WTC11 (cell line): Measurements from ENCODE around the gene KCNMA1.

ENCODE experiments used
- ATF1 ChIP-seq: sonication (generic); formaldehyde crosslinking; IDR thresholded peaks from 2 replicates; pipeline ENCODE4 v1.8.1; 2023; ENCODE audit warnings: mild to moderate bottlenecking, moderate library complexity, missing genetic modification reagents
- ELF4 ChIP-seq: sonication (generic); formaldehyde crosslinking; IDR thresholded peaks from 2 replicates; pipeline ENCODE4 v1.8.1; 2022; ENCODE audit warnings: low read depth, mild to moderate bottlenecking, moderate library complexity, missing genetic modification reagents
- ESRRA ChIP-seq: sonication (generic); formaldehyde crosslinking; IDR thresholded peaks from 2 replicates; pipeline ENCODE4 v1.8.1; 2022; ENCODE audit warnings: mild to moderate bottlenecking, missing genetic modification reagents, borderline replicate concordance
- FOXJ3 ChIP-seq: sonication (generic); formaldehyde crosslinking; IDR thresholded peaks from 2 replicates; pipeline ENCODE4 v1.9.0; 2021; ENCODE audit warnings: missing genetic modification reagents, mild to moderate bottlenecking, borderline replicate concordance
- MYBL2 ChIP-seq: sonication (generic); formaldehyde crosslinking; IDR thresholded peaks from 2 replicates; pipeline ENCODE4 v1.8.1; 2023; ENCODE audit warnings: mild to moderate bottlenecking, moderate library complexity, missing genetic modification reagents
- NFYB ChIP-seq: sonication (generic); formaldehyde crosslinking; conservative IDR thresholded peaks from 2 replicates; pipeline ENCODE4 v1.8.0; 2022; ENCODE audit warnings: low read depth, missing genetic modification reagents
- ZNF138 ChIP-seq: sonication (generic); formaldehyde crosslinking; conservative IDR thresholded peaks from 2 replicates; pipeline ENCODE4 v1.8.1; 2022; ENCODE audit warnings: mild to moderate bottlenecking, moderate library complexity, missing genetic modification reagents
- ZNF263 ChIP-seq: sonication (generic); formaldehyde crosslinking; IDR thresholded peaks from 2 replicates; pipeline ENCODE4 v1.8.1; 2022; ENCODE audit warnings: low read depth, mild to moderate bottlenecking, moderate library complexity, missing genetic modification reagents
- TF ChIP-seq, protein P1 (sequence below): fragments of 200-600 bp; IDR thresholded peaks from 2 replicates; pipeline ENCODE4 v1.8.0; 2022; ENCODE audit warnings: antibody characterized with exemption
- TF ChIP-seq, protein P2 (sequence below): sonication (generic); formaldehyde crosslinking; IDR thresholded peaks from 2 replicates; pipeline ENCODE4 v1.8.1; 2023; ENCODE audit warnings: mild to moderate bottlenecking, missing genetic modification reagents, moderate library complexity
- TF ChIP-seq, protein P3 (sequence below): sonication (generic); formaldehyde crosslinking; conservative IDR thresholded peaks from 2 replicates; pipeline ENCODE4 v1.8.1; 2022; ENCODE audit warnings: mild to moderate bottlenecking, missing genetic modification reagents
- TF ChIP-seq, protein P4 (sequence below): sonication (generic); formaldehyde crosslinking; IDR thresholded peaks from 2 replicates; pipeline ENCODE4 v1.8.0; 2023; ENCODE audit warnings: missing genetic modification reagents
- TF ChIP-seq, protein P5 (sequence below): sonication (generic); formaldehyde crosslinking; IDR thresholded peaks from 2 replicates; pipeline ENCODE4 v1.8.0; 2022; ENCODE audit warnings: mild to moderate bottlenecking, missing genetic modification reagents

DNA sequence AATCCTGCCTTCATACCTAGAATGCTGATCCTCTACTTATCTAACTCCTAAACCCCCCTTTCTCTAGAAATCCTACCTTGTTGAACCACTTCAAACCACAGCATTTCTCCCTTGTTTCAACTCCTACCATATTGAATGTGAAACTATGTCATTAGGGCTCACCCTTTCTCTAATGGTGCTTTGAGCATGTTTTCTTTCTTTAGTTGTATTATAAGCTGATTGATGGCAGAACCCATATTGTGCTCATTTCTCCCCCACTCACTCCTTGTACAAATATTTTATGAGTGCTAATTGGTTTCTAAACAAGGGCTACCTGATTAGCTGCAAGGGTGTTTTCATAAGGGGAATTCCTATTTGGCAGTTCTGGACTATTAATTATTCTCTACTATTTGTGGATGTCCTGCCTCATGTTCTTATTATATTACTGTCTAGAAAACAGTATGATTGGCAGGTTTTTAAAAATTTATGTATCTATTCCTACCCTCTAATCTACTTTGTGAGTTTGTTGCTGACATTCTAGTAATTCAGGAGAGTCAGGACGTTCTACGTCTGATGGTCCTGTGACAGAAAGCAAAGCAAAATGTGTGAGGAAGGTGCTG, 765.8 kb downstream of the KCNMA1 start:
- TF ChIP-seq, protein P1, sequence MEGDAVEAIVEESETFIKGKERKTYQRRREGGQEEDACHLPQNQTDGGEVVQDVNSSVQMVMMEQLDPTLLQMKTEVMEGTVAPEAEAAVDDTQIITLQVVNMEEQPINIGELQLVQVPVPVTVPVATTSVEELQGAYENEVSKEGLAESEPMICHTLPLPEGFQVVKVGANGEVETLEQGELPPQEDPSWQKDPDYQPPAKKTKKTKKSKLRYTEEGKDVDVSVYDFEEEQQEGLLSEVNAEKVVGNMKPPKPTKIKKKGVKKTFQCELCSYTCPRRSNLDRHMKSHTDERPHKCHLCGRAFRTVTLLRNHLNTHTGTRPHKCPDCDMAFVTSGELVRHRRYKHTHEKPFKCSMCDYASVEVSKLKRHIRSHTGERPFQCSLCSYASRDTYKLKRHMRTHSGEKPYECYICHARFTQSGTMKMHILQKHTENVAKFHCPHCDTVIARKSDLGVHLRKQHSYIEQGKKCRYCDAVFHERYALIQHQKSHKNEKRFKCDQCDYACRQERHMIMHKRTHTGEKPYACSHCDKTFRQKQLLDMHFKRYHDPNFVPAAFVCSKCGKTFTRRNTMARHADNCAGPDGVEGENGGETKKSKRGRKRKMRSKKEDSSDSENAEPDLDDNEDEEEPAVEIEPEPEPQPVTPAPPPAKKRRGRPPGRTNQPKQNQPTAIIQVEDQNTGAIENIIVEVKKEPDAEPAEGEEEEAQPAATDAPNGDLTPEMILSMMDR: no peak
- TF ChIP-seq MYBL2 (CRISPR knock-in tag) (no peak), ELF4 (CRISPR knock-in tag) (no peak), ATF1 (no peak), ESRRA (no peak), FOXJ3 (no peak), ZNF138 (CRISPR knock-in tag) (no peak), NFYB (no peak), ZNF263 (CRISPR knock-in tag) (no peak)
- TF ChIP-seq, protein P2, sequence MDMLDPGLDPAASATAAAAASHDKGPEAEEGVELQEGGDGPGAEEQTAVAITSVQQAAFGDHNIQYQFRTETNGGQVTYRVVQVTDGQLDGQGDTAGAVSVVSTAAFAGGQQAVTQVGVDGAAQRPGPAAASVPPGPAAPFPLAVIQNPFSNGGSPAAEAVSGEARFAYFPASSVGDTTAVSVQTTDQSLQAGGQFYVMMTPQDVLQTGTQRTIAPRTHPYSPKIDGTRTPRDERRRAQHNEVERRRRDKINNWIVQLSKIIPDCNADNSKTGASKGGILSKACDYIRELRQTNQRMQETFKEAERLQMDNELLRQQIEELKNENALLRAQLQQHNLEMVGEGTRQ (CRISPR knock-in tag): no peak
- TF ChIP-seq, protein P3, sequence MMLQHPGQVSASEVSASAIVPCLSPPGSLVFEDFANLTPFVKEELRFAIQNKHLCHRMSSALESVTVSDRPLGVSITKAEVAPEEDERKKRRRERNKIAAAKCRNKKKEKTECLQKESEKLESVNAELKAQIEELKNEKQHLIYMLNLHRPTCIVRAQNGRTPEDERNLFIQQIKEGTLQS (CRISPR knock-in tag): no peak
- TF ChIP-seq, protein P4, sequence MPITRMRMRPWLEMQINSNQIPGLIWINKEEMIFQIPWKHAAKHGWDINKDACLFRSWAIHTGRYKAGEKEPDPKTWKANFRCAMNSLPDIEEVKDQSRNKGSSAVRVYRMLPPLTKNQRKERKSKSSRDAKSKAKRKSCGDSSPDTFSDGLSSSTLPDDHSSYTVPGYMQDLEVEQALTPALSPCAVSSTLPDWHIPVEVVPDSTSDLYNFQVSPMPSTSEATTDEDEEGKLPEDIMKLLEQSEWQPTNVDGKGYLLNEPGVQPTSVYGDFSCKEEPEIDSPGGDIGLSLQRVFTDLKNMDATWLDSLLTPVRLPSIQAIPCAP: no peak
- TF ChIP-seq, protein P5, sequence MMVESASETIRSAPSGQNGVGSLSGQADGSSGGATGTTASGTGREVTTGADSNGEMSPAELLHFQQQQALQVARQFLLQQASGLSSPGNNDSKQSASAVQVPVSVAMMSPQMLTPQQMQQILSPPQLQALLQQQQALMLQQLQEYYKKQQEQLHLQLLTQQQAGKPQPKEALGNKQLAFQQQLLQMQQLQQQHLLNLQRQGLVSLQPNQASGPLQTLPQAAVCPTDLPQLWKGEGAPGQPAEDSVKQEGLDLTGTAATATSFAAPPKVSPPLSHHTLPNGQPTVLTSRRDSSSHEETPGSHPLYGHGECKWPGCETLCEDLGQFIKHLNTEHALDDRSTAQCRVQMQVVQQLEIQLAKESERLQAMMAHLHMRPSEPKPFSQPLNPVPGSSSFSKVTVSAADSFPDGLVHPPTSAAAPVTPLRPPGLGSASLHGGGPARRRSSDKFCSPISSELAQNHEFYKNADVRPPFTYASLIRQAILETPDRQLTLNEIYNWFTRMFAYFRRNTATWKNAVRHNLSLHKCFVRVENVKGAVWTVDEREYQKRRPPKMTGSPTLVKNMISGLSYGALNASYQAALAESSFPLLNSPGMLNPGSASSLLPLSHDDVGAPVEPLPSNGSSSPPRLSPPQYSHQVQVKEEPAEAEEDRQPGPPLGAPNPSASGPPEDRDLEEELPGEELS (CRISPR knock-in tag): no peak
